Midbrain (tissue), 1 donor: ENCODE measurements around the gene SLC24A3.

Experiments
- DNase-seq: peaks from one replicate; lab custom pipeline; 2025; lab: John Stamatoyannopoulos, UW

SLC24A3 gene

DNA sequence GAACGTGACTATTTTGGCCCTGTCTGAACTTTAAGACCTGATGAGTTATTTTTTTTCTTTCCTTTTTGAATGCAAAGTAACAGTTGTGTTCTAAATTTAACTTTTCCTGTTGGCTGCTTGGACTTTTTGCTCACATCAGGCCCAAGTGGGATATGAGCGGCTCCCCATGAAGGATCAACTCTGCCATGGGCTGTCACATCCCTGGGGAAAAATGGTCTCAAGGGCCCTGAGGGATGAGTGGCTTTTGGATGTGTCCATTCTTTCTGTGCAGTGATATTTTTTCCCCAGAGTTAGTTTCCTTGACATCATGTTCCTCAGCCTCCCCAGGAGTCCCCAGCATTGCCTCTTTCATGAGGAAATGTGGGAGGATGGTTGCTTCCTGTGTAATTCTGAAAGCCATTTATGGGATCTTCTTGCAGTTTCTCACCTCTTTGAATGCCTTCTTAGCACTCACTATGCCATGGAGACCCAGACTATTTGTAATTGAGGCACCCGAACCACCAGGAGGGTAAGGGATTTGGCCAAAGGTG lies 92.5 kb downstream of the SLC24A3 start:
- DNase-seq = no peak

DNA sequence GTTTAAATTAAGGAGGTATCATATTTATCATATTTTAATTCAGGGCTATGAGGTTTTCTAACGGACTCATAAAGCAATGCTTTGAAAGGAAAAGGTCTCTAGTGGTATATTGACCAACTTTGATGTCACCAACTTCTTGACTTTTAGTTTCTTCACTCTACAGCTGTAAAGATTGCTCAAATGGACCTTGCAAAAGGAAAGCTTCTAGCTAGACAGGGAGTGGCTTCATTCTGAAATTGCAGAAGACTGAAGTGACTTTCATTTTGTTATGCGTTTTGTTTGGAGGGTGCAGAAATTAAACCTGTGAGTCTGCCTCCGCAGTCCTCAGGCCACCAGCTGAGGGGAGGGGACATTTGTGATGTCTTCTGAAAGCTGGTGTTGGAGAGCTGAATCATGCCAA lies 95.7 kb downstream of the SLC24A3 start:
- no peak for DNase-seq

GRCh38 chr20:19310541-19310940 lies 98.1 kb downstream of the SLC24A3 start:
- DNase-seq = no peak

- no peak for DNase-seq
Observed at GRCh38 chr20:19313342-19314069, 101.1 kb downstream of the SLC24A3 start.

- no peak for DNase-seq
Observed at GRCh38 chr20:19314621-19315020, 102.2 kb downstream of the SLC24A3 start.

DNA sequence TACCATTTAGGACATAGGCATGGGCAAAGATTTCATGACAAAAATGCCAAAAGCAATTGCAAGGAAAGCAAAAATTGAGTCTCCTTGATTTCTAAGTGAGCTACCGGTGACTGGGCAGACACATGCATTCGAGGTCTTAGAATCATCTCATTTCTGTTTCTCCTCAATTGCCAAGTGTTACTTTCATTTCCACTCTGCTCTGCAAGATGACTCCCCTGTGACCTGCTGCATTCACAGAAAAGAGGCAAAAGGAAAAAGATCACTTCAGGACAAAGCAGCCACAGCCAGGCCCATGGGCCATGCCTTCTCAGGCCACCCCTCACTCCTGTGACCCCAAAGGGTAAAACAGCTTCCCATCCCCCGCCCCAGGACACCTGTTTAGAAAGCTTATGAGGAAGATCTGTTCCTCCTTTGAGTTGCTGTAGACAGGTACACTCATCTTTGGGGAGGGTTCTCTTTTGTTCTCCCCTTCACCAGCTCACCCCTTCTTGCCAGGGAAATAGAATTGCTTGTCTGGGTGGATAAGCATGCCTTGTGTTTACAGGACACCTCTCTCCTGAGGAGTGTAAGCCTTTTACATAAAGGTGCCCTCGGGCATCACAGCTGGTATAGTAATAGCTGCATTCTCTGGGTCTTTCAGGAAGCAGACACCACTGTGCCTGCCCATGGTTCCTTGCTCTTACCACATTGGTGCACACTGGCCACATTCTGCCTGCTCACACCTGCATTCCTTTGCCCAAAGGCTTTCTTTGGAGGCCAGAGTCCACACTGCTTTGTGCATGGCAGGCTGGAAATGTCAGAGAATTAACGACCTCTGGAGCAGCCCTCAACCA lies 105.0 kb downstream of the SLC24A3 start:
- no peak for DNase-seq

DNA sequence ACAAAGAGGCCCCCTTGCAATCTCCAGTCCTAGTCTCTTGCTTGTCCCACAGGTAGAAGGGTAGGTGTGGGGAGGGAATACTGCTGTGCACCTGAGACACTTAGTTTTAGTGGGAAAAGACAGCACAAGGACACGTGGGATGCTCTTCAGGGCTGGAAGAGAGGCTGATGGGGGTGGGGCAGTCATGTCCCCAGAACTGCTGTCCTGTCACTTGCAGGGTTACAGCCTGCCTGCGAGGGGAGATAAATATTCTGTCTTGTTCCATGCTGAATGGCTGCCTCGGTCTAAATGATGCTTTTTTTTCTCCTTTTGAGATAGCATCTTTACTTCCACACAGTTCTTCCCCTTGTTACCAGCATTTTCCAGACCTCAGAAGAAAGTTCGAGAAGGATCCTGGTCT lies 106.2 kb downstream of the SLC24A3 start:
- DNase-seq = no peak

DNA sequence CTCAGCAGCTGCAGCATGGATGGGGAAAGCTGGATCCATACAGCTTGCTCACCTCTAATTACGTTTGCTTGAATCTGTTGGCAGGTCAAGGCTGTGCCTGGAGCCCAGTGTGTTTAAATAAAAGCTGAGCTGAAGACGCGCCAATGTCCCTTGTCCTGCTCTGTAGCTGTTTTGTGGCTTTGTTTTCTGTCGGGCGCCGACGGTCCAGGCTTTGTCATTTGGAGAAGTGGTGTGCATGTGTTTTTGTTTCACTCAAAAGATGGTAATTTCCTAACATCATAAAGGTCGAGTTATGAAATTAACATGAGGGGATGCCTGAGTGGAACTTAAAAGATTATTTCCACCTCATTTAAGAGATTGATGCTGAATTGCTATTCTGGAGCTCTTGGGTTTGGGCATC lies 107.6 kb downstream of the SLC24A3 start:
- no peak for DNase-seq

GRCh38 chr20:19321176-19321575 lies 108.7 kb downstream of the SLC24A3 start:
- no peak for DNase-seq

- DNase-seq = no peak
Observed at GRCh38 chr20:19322061-19322985, 109.9 kb downstream of the SLC24A3 start.

DNA sequence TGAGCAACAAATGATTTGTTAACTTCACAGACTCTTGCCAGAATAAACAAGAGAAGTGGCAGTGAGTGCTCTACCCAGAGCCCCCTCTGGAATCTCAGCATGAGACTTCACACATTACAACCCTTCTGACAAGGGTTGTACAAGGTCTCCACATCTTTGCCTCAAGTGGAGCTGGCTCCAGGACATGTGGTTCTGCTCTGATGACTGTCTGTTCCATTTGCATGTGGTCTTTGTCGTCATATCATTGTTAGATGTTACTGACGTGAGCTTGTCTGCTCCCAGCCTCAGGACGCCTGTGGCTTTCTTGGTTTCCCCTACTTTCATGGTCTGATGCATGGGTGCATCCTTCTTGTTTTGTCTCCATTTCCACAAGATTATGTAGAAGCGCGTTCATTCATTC lies 115.0 kb downstream of the SLC24A3 start:
- no peak for DNase-seq

GRCh38 chr20:19328676-19329075 lies 116.2 kb downstream of the SLC24A3 start:
- DNase-seq = no peak

DNA sequence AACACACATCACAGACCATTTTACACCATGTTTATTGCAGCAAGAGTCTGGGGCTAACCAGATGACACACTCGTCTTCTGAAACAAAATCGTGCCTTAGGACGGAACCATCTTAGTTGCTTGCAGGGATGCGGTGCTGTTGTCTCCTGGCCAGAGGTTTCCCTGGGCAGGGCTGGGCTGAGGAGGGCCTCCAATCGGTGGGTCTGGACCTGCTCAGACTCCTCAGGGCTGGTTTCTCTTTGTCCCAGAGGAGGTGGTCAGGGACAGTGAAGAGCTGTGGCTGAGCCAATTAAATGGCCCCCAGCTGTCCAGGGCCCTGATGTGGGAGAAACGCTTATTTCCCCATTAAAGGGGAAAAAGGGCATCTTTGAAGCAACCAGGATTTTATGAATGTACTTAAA lies 117.6 kb downstream of the SLC24A3 start:
- no peak for DNase-seq

GRCh38 chr20:19330731-19331130 lies 118.3 kb downstream of the SLC24A3 start:
- DNase-seq = no peak

- no peak for DNase-seq
Observed at GRCh38 chr20:19333563-19333962, 121.1 kb downstream of the SLC24A3 start.

- no peak for DNase-seq
Observed at GRCh38 chr20:19335341-19335740, 122.9 kb downstream of the SLC24A3 start.

DNA sequence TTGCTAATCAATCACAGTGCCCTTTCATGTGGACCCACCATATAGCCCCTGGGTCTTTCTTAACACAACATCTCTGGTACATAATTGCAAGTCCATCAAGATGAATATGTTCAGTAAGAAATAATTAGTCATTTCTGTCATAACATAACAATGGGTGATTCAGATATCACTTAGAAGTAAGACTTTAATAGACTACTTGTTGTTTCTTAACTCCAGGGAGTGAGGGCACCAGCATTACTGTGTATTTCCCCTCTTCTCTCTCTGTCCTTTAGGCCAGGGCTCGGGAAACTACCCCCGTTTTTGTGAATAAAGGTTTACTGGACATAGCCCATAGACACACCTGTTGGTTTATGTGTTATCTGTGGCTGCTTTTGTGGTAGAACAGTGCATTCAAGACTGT lies 123.5 kb downstream of the SLC24A3 start:
- no peak for DNase-seq

DNA sequence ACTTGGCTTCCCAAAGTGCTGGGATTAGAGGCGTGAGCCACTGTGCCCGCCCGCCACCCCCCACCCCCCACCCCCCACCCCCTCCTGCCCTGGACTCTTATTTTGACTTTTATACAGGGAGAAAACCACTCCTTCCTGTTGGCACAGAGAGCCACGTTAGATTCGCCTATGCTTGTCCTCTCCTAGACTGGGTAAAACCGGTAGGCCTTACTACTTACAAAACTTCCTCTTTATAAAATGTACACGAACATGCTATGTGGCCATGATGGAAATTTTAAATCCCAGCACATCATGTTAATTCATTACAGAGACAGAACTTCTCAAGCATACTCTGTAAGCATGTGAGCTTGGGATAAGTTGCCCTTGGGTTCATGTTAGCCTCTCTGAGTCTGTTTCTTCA lies 124.2 kb downstream of the SLC24A3 start:
- DNase-seq = no peak

GRCh38 chr20:19338380-19338779 lies 125.9 kb downstream of the SLC24A3 start:
- no peak for DNase-seq

GRCh38 chr20:19338960-19339359 lies 126.5 kb downstream of the SLC24A3 start:
- no peak for DNase-seq

- DNase-seq = no peak
Observed at GRCh38 chr20:19341348-19342053, 129.1 kb downstream of the SLC24A3 start.
